HT-29 (cell line): ENCODE results near the gene APEX1. TPM values are rescaled to one million over a fixed set of nuclear protein-coding genes. Genes with fewer than 3 reads are reported as not detected.

Source experiments
- DNase-seq: peaks from one replicate; pipeline ENCODE4 v3.0.0-alpha.2; 2015; ENCODE audit warnings: low spot score
- total RNA-seq: library from RNA; depleted of rRNA; stranded (reverse); fragments of >200 nt; shearing (Covaris generic); gene quantifications from 2 replicates; pipeline ENCODE4 v1.2.3, GENCODE V29; 2014; rRNA removed

The APEX1 gene
- 64.0 TPM in 2 replicates for total RNA-seq

GRCh38 chr14:20454516-20455354 lies at the start of gene APEX1, which contains the start of gene OSGEP:
APEX1 (plus strand) TSS chr14:20455226; CDS start chr14:20455646, 420 bp downstream.
OSGEP (minus strand) TSS chr14:20454812; CDS start chr14:20454683, 129 bp downstream.
- DNase-seq, result peak; percentile 96

- no peak for DNase-seq
Measured at GRCh38 chr14:20409226-20409625, 45.8 kb upstream of the APEX1 start.

- DNase-seq, result no peak
Measured at GRCh38 chr14:20412411-20412810, 42.6 kb upstream of the APEX1 start.

- DNase-seq, result peak; percentile 79
Measured at GRCh38 chr14:20412876-20413743, 41.9 kb upstream of the APEX1 start, which contains the start of gene TEP1. TEP1 (minus strand) TSS chr14:20413501; CDS start chr14:20408439, 5,062 bp downstream.

GRCh38 chr14:20413744-20414082 lies 41.3 kb upstream of the APEX1 start:
- DNase-seq, result peak; percentile 41

- DNase-seq, result peak; percentile 69
Measured at GRCh38 chr14:20415782-20416206, 39.2 kb upstream of the APEX1 start.

GRCh38 chr14:20416223-20416622 lies 38.8 kb upstream of the APEX1 start:
- no peak for DNase-seq

- peak; percentile 46 for DNase-seq
Measured at GRCh38 chr14:20417250-20418186, 37.5 kb upstream of the APEX1 start.

GRCh38 chr14:20418501-20418909 lies 36.5 kb upstream of the APEX1 start:
- peak; percentile 70 for DNase-seq

GRCh38 chr14:20419419-20419818 lies 35.6 kb upstream of the APEX1 start:
- DNase-seq, result no peak

GRCh38 chr14:20421267-20421666 lies 33.8 kb upstream of the APEX1 start:
- no peak for DNase-seq

- no peak for DNase-seq
Measured at GRCh38 chr14:20422886-20423285, 32.1 kb upstream of the APEX1 start.

GRCh38 chr14:20424851-20425250 lies 30.2 kb upstream of the APEX1 start:
- DNase-seq, result no peak

- peak; percentile 61 for DNase-seq
Measured at GRCh38 chr14:20427231-20428009, 27.6 kb upstream of the APEX1 start.

- no peak for DNase-seq
Measured at GRCh38 chr14:20428010-20428365, 27.0 kb upstream of the APEX1 start.

- DNase-seq, result peak; percentile 23
Measured at GRCh38 chr14:20428802-20429201, 26.2 kb upstream of the APEX1 start.

- DNase-seq, result no peak
Measured at GRCh38 chr14:20429801-20430669, 25.0 kb upstream of the APEX1 start.

GRCh38 chr14:20434701-20435581 lies 20.1 kb upstream of the APEX1 start:
- no peak for DNase-seq
